HUES48 (cell line): ENCODE measurements around the gene ATXN1.

Experiments
- H3K27ac ChIP-seq: one replicate; pipeline ENCODE4 v1.7.0; 2013; ENCODE audit warnings: low read depth, low read length, inconsistent platforms
- H3K27me3 ChIP-seq: 2 replicates; pipeline ENCODE4 v1.6.1; 2013; ENCODE audit warnings: mild to moderate bottlenecking, low read length; ENCODE audit not compliant: control insufficient read depth, insufficient read depth
- H3K36me3 ChIP-seq: 2 replicates; pipeline ENCODE4 v1.6.1; 2013; ENCODE audit warnings: low read length; ENCODE audit not compliant: control insufficient read depth, insufficient read depth
- H3K4me1 ChIP-seq: 2 replicates; pipeline ENCODE4 v1.6.1; 2013; ENCODE audit warnings: mild to moderate bottlenecking, low read length; ENCODE audit not compliant: control insufficient read depth, insufficient read depth
- H3K4me3 ChIP-seq: 2 replicates; pipeline ENCODE4 v1.5.1; 2013; ENCODE audit warnings: mild to moderate bottlenecking, low read depth, low read length
- H3K9ac ChIP-seq: 2 replicates; pipeline ENCODE4 v1.6.1; 2013; ENCODE audit warnings: mild to moderate bottlenecking, low read depth, low read length, moderate library complexity
- H3K9me3 ChIP-seq: 2 replicates; pipeline ENCODE4 v1.6.1; 2013; ENCODE audit warnings: low read length; ENCODE audit not compliant: control insufficient read depth, insufficient read depth

The ATXN1 gene

DNA sequence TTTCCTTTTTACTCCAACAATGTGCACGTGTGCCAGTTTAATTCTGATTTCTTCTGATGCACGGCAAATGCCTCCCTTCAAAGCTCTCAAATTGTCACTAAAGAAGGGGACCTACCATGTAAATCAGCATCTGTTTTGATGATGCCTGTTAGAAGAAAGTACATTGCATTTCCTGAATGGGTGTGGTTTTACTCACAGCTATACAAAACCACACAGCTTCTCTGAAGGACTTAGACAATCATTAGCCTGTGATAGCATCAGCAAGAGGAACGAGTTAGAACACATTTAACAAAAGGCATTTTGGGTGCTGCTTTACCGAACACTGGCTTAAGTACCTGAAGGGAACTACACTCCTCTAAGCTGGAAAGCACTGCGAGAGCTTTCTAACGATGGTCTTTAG lies 109.4 kb downstream of the ATXN1 start:
- no peak overlapping the region for H3K27ac ChIP-seq
- no peaks in the 10 kb centered on the region for H3K36me3 ChIP-seq
- no peaks in the 10 kb centered on the region for H3K4me1 ChIP-seq
- H3K4me3 ChIP-seq: no peak overlapping the region
- H3K9me3 ChIP-seq: no peaks in the 10 kb centered on the region
- H3K9ac ChIP-seq: no peak overlapping the region
- no peaks in the 10 kb centered on the region for H3K27me3 ChIP-seq

DNA sequence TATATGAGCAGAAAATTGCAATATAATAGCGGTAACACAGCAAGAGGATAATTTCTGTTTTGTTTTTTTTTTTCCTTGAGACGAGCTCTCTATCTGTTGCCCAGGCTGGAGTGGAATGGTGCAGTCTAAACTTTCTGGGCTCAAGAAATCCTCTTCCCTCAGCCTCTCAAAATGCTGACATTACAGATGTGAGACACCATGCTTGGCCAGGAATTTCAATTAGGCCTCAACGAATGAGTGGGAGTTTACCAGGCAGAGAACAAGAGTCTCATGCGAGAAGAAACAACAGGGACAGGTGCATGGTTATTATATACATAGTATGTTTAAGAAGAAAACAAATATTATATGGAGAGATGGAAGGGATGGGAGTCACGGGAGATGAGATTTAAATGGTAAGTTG lies 111.4 kb downstream of the ATXN1 start:
- Histone ChIP-seq H3K4me3 (no peak overlapping the region), H3K36me3 (no peaks in the 10 kb centered on the region), H3K9me3 (no peaks in the 10 kb centered on the region), H3K27me3 (no peaks in the 10 kb centered on the region), H3K4me1 (no peaks in the 10 kb centered on the region), H3K9ac (no peak overlapping the region), H3K27ac (no peak overlapping the region)

DNA sequence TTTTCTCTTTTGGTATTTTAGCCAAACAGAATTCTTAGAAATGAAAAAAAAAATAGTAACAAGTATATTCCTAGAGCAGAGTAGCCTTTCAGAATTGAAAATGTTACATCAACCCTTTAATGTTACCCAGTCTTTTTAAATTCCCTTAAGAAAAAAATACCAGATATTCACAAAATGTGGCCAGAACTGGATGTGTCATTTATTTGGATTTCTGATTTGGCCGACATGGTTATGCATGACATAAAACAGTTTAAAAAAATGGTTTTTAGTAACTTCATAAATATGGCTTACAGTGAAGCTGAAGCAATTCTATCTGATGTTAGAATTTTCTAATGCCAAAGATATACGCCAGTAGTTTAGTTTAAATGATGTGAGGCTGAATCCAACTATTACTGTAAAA lies 112.0 kb downstream of the ATXN1 start:
- Histone ChIP-seq H3K36me3 (no peaks in the 10 kb centered on the region), H3K4me3 (no peak overlapping the region), H3K27ac (no peak overlapping the region), H3K4me1 (no peaks in the 10 kb centered on the region), H3K9me3 (no peaks in the 10 kb centered on the region), H3K9ac (no peak overlapping the region), H3K27me3 (no peaks in the 10 kb centered on the region)

DNA sequence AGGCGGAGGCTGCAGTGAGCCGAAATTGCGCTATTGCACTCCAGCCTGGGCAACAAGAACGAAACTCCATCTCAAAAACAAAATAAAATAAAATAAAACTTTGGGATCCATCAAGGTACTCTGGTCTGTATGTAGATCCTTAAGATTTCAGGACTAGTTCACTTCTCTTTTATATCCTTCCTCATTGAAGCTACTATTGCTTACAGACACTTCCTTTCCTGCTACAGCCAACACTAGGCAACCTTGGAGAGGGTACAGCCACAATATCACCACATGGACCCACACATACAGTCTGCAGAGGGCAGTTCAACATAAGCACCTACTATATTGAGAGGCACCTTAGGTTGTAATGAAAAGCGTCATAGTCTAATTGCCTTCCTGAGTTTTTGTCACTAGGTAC lies 113.3 kb downstream of the ATXN1 start:
- Histone ChIP-seq H3K4me1 (no peaks in the 10 kb centered on the region), H3K27ac (no peak overlapping the region), H3K9me3 (no peaks in the 10 kb centered on the region), H3K9ac (no peak overlapping the region), H3K4me3 (no peak overlapping the region), H3K27me3 (no peaks in the 10 kb centered on the region), H3K36me3 (no peaks in the 10 kb centered on the region)

DNA sequence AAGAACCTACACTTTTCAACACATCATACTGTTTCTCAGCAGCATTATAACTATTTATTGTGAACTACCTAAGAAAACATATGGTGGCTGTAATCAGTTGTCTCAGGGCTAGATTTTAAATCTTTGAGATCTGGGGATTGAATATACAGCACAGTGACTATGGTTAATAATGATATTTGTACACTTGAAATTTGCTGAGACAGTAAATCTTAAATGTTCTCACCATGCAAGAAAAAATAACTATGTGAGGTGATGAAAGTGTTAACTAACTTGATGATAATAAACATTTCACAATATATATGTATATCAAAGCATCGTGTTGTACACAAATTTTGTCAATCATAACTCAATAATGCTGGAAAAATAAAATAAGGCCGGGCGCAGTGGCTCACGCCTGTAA lies 113.8 kb downstream of the ATXN1 start:
- no peaks in the 10 kb centered on the region for H3K27me3 ChIP-seq
- H3K4me1 ChIP-seq: no peaks in the 10 kb centered on the region
- H3K4me3 ChIP-seq: no peak overlapping the region
- no peak overlapping the region for H3K9ac ChIP-seq
- no peaks in the 10 kb centered on the region for H3K9me3 ChIP-seq
- no peak overlapping the region for H3K27ac ChIP-seq
- no peaks in the 10 kb centered on the region for H3K36me3 ChIP-seq

DNA sequence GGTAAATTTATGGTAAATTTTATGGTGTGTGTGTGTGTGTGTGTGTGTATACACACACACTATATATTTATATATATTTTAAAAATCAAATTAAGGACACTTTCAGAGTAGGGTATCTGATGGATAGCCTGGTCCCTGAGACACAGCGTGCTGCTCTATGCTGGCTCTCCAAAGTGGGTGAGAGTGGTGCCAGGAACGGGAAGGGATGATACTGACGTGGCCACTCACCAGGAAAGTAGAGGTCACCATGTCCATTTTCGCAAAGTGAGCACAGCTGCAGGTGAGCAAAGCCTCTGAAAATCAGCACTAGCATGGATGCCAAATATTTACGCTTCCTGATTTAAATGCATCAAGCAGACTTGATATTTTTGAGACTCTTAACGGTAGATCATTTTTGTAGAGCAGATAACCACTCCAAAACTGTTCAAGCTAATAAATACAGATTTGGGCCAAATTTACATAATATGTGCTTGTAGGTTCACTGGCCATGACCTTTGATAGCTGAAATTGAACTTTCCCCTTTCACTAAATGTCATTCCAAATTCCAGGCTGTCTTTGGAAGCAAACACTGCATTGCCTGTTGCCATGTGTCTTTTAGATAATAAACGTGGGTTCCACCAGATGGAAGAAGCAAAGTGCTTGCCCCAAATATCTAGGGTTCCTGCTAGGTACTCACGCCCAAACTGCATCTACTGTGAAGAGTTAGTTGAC lies 116.6 kb downstream of the ATXN1 start:
- Histone ChIP-seq H3K9ac (no peak overlapping the region), H3K27me3 (no peaks in the 10 kb centered on the region), H3K4me3 (no peak overlapping the region), H3K36me3 (no peaks in the 10 kb centered on the region), H3K27ac (no peak overlapping the region), H3K9me3 (no peaks in the 10 kb centered on the region), H3K4me1 (no peaks in the 10 kb centered on the region)

DNA sequence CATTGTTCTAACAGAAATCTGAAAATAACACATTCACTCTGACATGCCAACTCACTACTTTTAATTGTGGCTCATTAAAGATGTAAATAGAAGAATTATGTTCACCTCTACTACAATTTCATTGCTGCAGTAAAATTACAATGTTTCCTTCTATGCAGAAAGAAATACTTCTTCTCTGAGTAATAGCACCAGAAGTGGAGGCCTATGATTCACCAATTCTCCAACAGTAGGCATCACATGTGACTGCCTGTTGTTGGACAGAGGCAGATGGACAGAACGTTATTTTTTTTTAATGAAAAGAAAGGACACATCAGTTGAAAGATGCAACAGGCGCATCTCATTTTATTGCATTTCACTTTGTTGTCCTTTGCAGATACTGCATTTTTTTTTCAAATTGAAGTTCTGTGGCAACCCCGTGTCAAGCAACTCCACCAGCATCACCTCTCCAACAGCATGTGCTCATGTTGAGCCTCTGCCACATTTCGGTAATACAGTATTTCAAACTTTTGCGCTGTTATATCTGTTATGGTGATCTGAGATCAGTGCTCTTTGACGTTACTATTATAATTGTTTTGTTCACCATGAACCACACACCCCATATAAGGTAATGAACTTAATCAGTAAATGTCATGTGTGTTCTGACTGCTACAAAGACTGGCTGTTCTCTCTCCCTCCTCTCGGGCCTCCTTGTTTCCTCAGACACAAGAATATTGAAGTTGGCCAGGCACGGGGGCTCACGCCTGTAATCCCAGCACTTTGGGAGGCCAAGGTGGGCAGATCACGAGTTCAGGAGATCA lies 121.4 kb downstream of the ATXN1 start:
- Histone ChIP-seq H3K9ac (no peak overlapping the region), H3K9me3 (no peaks in the 10 kb centered on the region), H3K4me1 (peaks cover 13% of the 10 kb centered on the region), H3K4me3 (no peak overlapping the region), H3K36me3 (no peaks in the 10 kb centered on the region), H3K27ac (no peak overlapping the region), H3K27me3 (no peaks in the 10 kb centered on the region)

DNA sequence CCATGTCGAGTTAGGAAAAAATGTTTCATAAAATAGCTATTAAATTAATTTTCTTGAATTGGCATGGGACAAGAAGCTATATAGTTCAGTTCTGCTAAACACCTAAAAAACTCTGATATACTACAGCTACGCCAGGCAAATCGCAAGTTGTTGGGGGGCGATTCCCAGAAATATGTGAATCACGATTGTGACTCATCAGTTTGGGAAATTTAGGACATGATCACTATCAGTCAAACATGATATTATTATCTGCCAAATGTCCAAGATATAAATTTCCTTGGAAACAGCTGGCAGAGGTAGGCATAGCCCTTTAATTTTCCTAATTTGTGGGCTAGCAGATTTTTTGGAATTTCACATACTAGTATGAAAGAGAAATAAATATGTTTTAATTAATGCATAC lies 123.6 kb downstream of the ATXN1 start:
- Histone ChIP-seq H3K4me1 (peaks cover 13% of the 10 kb centered on the region), H3K4me3 (no peak overlapping the region), H3K9me3 (no peaks in the 10 kb centered on the region), H3K36me3 (no peaks in the 10 kb centered on the region), H3K27me3 (no peaks in the 10 kb centered on the region), H3K27ac (no peak overlapping the region), H3K9ac (no peak overlapping the region)

DNA sequence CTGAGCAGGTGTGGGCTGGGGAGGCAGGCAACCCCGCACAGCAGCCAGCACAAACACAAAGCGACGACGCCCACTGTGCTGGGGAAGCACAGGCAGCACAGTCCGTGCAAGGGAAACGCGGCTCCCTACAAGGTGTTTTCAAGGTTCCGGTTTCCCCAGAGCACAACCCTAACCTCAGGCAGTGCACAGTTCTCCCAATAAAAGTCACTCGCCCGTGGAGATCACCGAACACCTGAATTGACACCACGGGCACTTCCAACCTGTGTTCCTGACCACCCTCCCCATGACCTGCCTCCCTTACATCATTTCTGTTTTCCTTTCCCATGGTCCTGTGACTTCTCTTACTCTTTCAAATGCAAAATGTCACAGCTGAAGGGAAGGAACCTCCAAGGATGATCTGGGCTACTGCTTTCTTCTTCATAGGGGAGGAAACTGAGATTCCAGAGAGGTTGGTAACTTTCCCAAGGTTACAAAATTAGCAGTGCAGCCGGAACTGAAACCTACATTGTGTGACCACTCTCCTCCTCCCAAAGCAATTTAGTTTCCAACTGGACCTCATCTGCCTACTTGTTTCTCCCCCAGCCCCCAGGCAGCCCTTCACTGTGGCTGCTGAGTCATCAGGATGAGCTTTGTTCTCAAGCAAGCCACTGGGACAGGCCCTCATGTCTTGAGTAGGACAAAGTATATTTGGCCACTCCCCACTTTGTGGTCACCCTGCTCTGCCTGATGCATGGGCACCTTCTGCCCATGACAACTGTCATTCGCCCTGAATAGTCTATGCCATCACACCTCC lies 125.3 kb downstream of the ATXN1 start:
- H3K9ac ChIP-seq: no peak overlapping the region
- H3K9me3 ChIP-seq: no peaks in the 10 kb centered on the region
- peaks cover 13% of the 10 kb centered on the region for H3K4me1 ChIP-seq
- H3K36me3 ChIP-seq: no peaks in the 10 kb centered on the region
- peak overlapping the region; percentile 90 for H3K27ac ChIP-seq
- no peaks in the 10 kb centered on the region for H3K27me3 ChIP-seq
- no peak overlapping the region for H3K4me3 ChIP-seq

DNA sequence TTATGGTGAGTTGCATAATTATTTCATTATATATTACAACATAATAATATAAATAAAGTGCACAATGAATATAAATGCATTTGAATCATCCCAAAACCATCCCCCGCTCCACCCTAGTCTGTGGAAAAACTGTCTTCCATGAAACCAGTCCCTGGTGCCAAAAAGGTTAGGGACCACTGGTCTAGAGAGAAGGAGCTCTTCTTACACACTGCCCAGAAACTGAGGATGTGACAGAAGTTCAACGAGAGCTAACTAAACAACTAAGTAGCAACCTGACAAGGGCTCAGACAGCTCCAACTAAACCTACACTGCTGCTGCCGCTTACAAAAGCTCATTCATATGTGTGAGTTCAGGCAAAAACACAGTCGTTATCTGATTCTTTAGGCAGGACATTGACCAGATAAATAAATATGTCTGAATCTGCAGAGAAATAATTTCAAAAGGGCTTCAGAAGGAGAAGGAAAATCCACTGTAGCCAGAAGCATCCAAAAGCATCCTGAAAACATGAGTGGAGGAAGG lies 125.9 kb downstream of the ATXN1 start:
- Histone ChIP-seq H3K9me3 (no peaks in the 10 kb centered on the region), H3K27me3 (no peaks in the 10 kb centered on the region), H3K4me1 (peaks cover 13% of the 10 kb centered on the region), H3K4me3 (no peak overlapping the region), H3K9ac (no peak overlapping the region), H3K27ac (peak overlapping the region; percentile 90), H3K36me3 (no peaks in the 10 kb centered on the region)

DNA sequence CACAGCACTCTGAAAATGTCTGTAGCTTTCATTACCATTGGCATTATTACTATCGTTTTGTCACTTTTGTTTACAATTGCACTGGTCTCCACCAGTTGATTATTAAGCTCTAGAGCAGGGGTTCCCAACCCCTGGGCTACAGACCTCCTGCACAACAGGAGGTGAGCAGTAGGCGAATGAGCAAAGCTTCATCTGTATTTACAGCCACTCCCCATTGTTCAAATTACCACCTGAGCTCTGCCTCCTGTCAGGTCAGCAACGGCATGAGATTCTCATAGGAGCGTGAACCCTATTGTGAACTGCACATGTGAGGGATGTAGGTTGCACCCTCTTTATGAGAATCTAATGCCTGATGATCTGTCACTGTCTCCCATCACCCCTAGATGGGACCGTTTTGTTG lies 126.4 kb downstream of the ATXN1 start:
- Histone ChIP-seq H3K36me3 (no peaks in the 10 kb centered on the region), H3K9me3 (no peaks in the 10 kb centered on the region), H3K9ac (no peak overlapping the region), H3K27ac (no peak overlapping the region), H3K27me3 (no peaks in the 10 kb centered on the region), H3K4me3 (no peak overlapping the region), H3K4me1 (peaks cover 13% of the 10 kb centered on the region)
